Stomach (tissue), 9 donors: ENCODE data around the gene SPHK1. TPM values are rescaled to one million over a fixed set of nuclear protein-coding genes. Genes with fewer than 3 reads are reported as not detected.
A peak's percentile ranks its signal among the peaks of the same experiment; 100 is the strongest.

ENCODE experiments used
- DNase-seq, 2 donors: peaks; one replicate each; pipeline versions ENCODE4 v3.0.0 to v3.0.0-alpha.2; 2013 to 2019
- H3K27ac ChIP-seq, 5 donors: fragments of 200-600 bp in 4 of 5; sonication (generic) in 4 of 5; one replicate each; pipeline ENCODE4 v1.5.1; 2013 to 2019; ENCODE audit warnings: mild to moderate bottlenecking in 1 of 5, moderate library complexity in 1 of 5
- H3K27me3 ChIP-seq, 3 donors: fragments of 200-600 bp; sonication (generic); one replicate each; pipeline ENCODE4 v1.5.1; 2017 to 2019; ENCODE audit warnings: mixed run types in 1 of 3
- H3K36me3 ChIP-seq, 4 donors: fragments of 200-600 bp; sonication (generic); 1 replicate in 3 of 4; 2 replicates in 1 of 4; pipeline ENCODE4 v1.5.1; 2016 to 2019
- H3K4me1 ChIP-seq, 4 donors: fragments of 200-600 bp; sonication (generic); one replicate each; pipeline ENCODE4 v1.5.1; 2016 to 2019
- H3K4me3 ChIP-seq, 4 donors: fragments of 200-600 bp; sonication (generic) in 3 of 4; one replicate each; pipeline ENCODE4 v1.5.1; 2016 to 2019; ENCODE audit warnings: mild to moderate bottlenecking in 1 of 4
- H3K9me3 ChIP-seq, 4 donors: fragments of 200-600 bp; sonication (generic); one replicate each; pipeline ENCODE4 v1.5.1; 2016 to 2019
- EP300 ChIP-seq: sonication (generic); formaldehyde crosslinking; IDR thresholded peaks from one replicate; pipeline ENCODE4 v1.6.1; 2017; ENCODE audit warnings: antibody characterized with exemption
- POLR2A ChIP-seq, 4 donors: fragments of 450-650 bp; IDR thresholded peaks; one replicate each; pipeline ENCODE4 v1.6.1; 2016; ENCODE audit warnings: antibody characterized with exemption in 4 of 4, control low read depth in 2 of 4, mild to moderate bottlenecking in 1 of 4, moderate library complexity in 1 of 4
- POLR2AphosphoS5 ChIP-seq, 3 donors: sonication (generic); formaldehyde crosslinking; IDR thresholded peaks; one replicate each; pipeline ENCODE4 v1.6.1; 2016; ENCODE audit warnings: antibody characterized with exemption in 3 of 3
- WGBS, 5 donors: extraction: QIAGEN DNeasy Blood & Tissue Kit in 3 of 5; methylation state at CpG; one replicate each; pipeline versions ENCODE4 v1.1.5 to v1.1.7; 2013 to 2018; 5-methylcytosine and 5-hydroxymethylcytosine counted together
- intact Hi-C: fragments of 100-400 bp; cut with DNase I; formaldehyde crosslinking; loops from one replicate; pipeline ENCODE4 v1.15.1; 2023; ENCODE audit warnings: low total_unique reads
- polyA plus RNA-seq, 3 donors: library from polyadenylated mRNA; stranded (reverse); fragments of 200-250 nt; gene quantifications; one replicate each; pipeline ENCODE4 v1.2.3, GENCODE V29; 2013
- total RNA-seq, 5 donors: library from RNA; depleted of rRNA; stranded (reverse); fragments of >200 nt; gene quantifications; one replicate each; pipeline versions ENCODE4 v1.1.0 to v1.2.3, GENCODE V29; 2014 to 2016
- TF ChIP-seq, protein P1 (sequence below), 7 experiments: fragments of 450-650 bp in 4 of 7; fragments of 200-600 bp in 3 of 7; sonication (generic) in 3 of 7; IDR thresholded peaks; one replicate each; pipeline ENCODE4 v1.5.1; 2016 to 2019; ENCODE audit warnings: antibody characterized with exemption in 7 of 7, control low read depth in 2 of 7, mild to moderate bottlenecking in 1 of 7
- donor health status: healthy with polysubstance abuse.
- donor health status: Bipolar disorder and iron deficiency.
- donor health status: healthy.

The SPHK1 gene
- total and polyA plus RNA-seq, 8 donors: 0.45 to 13.9 (median 5.8) TPM; not detected in 1

DNA sequence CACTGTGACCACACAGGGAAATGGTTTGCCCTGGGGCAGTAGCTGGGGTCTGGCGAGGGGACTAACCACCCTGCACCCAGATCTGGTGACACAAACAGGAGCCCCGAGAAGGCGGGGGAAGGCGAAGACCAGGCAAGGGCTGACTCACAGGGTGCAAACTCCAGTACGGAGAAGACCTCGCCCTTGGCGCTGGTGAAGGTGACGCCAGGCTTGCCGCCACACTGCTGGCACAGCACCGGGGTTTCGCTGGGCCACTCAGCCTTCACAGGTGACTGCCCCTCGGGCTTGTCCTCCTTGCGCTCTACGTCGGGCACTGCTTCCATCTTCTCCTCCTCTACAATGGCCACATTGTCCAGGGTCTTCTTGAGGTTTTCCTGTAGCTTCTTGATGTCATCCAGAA, 11.6 kb downstream of the SPHK1 start:
- intact Hi-C loops: loop anchor here (5.0 kb wide), 1 partner anchor 94 kb away; no protein-coding TSS in a partner anchor
- no peak overlapping the region for H3K4me3 ChIP-seq
- no peak overlapping the region for H3K27ac ChIP-seq
- H3K4me1 ChIP-seq: peaks cover 0 to 4% (median 3%) of the 10 kb centered on the region in 4 donors
- DNase-seq: no peak
- H3K27me3 ChIP-seq: no peaks in the 10 kb centered on the region
- no peaks in the 10 kb centered on the region for H3K9me3 ChIP-seq
- TF ChIP-seq POLR2AphosphoS5 (IDR thresholded peaks at IDR 0.05) (no peak), EP300 (no peak), POLR2A (IDR thresholded peaks at IDR 0.05) (no peak)
- TF ChIP-seq, protein P1, sequence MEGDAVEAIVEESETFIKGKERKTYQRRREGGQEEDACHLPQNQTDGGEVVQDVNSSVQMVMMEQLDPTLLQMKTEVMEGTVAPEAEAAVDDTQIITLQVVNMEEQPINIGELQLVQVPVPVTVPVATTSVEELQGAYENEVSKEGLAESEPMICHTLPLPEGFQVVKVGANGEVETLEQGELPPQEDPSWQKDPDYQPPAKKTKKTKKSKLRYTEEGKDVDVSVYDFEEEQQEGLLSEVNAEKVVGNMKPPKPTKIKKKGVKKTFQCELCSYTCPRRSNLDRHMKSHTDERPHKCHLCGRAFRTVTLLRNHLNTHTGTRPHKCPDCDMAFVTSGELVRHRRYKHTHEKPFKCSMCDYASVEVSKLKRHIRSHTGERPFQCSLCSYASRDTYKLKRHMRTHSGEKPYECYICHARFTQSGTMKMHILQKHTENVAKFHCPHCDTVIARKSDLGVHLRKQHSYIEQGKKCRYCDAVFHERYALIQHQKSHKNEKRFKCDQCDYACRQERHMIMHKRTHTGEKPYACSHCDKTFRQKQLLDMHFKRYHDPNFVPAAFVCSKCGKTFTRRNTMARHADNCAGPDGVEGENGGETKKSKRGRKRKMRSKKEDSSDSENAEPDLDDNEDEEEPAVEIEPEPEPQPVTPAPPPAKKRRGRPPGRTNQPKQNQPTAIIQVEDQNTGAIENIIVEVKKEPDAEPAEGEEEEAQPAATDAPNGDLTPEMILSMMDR (IDR thresholded peaks at IDR 0.05): no peak
- H3K36me3 ChIP-seq: peaks cover 57 to 99% (median 91%) of the 10 kb centered on the region in 4 donors
- WGBS, 5 donors: 84 to 96% (median 92%) methylated on average over 15 of the region's 15 CpGs

DNA sequence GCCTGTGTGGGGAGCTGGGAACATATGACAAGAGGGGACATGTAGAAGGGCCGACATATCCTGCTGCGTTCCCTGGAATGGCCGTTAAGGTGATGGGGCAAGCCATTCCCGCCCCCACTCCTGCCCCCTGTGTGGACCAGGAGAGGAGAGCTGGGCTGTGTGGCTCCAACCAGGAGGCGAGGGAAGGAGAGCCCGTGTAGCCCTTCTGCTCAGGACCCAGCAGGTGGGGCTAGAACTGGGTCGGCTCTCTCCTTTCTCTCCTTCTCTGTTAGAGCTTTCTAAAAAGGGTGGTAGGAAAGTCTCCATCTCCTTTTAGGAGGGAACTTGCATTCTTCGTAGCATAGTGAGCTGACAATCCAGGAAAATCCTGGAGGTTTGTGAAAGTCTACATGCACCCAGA, 12.8 kb downstream of the SPHK1 start:
- intact Hi-C loops: loop anchor here (5.0 kb wide), 1 partner anchor 95 kb away; no protein-coding TSS in a partner anchor

DNA sequence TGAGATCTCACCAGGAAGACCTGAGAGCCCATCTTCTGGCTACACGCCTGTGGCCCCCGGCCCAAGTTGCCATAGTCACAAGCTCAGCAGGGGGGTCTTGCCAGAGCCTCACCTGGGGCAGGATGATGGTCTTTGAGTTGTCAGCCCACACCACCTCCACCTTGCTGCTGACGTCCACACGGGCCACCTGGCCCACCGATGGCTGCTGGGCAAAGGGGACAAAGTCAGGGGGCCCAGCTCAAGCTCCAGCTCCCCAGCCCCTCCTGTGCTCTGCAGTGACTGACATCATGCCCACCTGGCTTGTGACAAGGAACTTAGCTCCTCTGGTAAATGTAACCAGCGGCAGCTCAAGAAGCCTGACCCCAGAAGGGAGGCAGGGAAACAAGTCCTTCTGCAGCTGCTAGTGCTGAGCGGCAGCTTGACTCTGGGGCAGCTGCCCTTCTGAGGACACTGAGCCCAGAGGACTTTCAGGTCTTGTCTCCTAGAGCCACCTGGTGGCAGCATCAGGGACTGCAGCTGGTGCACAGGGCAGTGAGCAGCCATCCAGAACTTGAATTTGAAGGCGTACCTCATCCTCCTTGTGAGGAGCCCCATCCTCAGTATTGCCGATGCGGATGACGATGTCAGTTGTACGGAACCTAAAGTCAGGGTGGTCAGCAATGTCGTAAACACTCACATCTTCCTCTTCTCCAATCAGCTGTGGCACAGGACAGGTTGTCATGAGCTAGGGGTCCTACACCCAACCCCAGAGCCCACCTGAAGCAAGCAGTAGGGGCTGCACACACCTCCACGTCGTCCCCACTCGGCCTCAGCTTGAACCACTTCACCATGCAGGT, 13.5 kb downstream of the SPHK1 start:
- intact Hi-C loops: loop anchor here (5.0 kb wide), 1 partner anchor 96 kb away; no protein-coding TSS in a partner anchor
- Histone ChIP-seq H3K27ac (no peak overlapping the region), H3K4me3 (no peak overlapping the region), H3K9me3 (no peaks in the 10 kb centered on the region), H3K4me1 (peaks cover 0 to 4% (median 3%) of the 10 kb centered on the region in 4 donors), H3K36me3 (peaks cover 68 to 99% (median 97%) of the 10 kb centered on the region in 4 donors), H3K27me3 (no peaks in the 10 kb centered on the region)
- peak; percentile 93 to 94 for DNase-seq
- 49 to 59% (median 52%) methylated on average over 9 to 16 of the region's 16 CpGs for WGBS, 5 donors
- TF ChIP-seq, protein P1 (IDR thresholded peaks at IDR 0.05): peak in 6 of 7 experiments; percentile 53 to 99 (median 98)
- TF ChIP-seq POLR2A (IDR thresholded peaks at IDR 0.05): no peak
- TF ChIP-seq POLR2AphosphoS5 (IDR thresholded peaks at IDR 0.05): peak in 1 of 3 donors; percentile 62

More for the DNA sequence above, 12.8 kb downstream of the SPHK1 start:
- H3K9me3 ChIP-seq: no peaks in the 10 kb centered on the region
- no peaks in the 10 kb centered on the region for H3K27me3 ChIP-seq
- WGBS, 5 donors: 87 to 94% (median 89%) methylated on average over 8 of the region's 8 CpGs
- H3K4me3 ChIP-seq: no peak overlapping the region
- TF ChIP-seq POLR2A (IDR thresholded peaks at IDR 0.05) (no peak), EP300 (no peak), POLR2AphosphoS5 (IDR thresholded peaks at IDR 0.05) (no peak)
- TF ChIP-seq, protein P1 (IDR thresholded peaks at IDR 0.05): no peak
- H3K4me1 ChIP-seq: peaks cover 0 to 4% (median 3%) of the 10 kb centered on the region in 4 donors
- H3K36me3 ChIP-seq: peaks cover 62 to 99% (median 91%) of the 10 kb centered on the region in 4 donors
- DNase-seq: no peak
- no peak overlapping the region for H3K27ac ChIP-seq

DNA sequence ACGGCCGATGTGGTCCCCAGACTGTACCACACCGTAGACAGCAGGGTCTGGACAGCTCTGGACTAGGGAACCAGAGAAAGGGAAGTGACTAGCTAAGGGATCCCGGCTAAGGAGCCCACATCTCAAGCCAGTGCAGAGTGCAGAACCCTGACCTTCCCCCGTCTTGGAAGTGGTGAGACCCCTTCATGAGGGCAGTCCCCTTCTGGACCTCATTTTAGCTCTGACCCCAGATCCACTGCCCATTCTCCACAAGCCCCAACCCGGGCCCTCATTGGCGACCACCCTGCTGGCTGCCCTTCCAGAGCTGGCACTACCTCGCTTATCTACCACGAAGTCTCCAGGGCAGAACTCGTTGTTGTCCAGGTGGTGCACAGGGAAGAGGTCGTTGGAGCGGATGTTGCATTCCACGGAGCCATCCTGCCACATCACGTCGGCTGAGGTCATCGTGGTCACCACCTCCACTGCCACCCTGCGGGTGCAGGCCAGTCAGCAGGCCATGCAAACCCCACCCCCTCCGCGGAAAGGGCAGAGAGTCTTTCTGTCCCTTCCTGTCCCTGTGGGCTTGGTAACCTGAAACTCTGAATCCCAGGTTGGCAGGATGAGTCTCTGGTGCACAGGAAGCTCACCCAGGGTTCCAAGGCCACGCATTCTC, 14.2 kb downstream of the SPHK1 start:
- Histone ChIP-seq H3K27ac (no peak overlapping the region), H3K4me1 (peaks cover 0 to 4% (median 3%) of the 10 kb centered on the region in 4 donors), H3K4me3 (no peak overlapping the region), H3K27me3 (no peaks in the 10 kb centered on the region), H3K9me3 (no peaks in the 10 kb centered on the region), H3K36me3 (peaks cover 65 to 100% (median 99%) of the 10 kb centered on the region in 4 donors)
- intact Hi-C loops: loop anchor here (5.0 kb wide), 1 partner anchor 96 kb away; no protein-coding TSS in a partner anchor
- no peak for DNase-seq
- 80 to 87% (median 83%) methylated on average over 9 to 20 of the region's 20 CpGs for WGBS, 5 donors
- TF ChIP-seq, protein P1 (IDR thresholded peaks at IDR 0.05): peak in 1 of 7 experiments; percentile 4
- TF ChIP-seq EP300: no peak
